Adrenal gland (tissue), 5 donors: ENCODE data around the gene NECTIN4.

Source experiments
- CTCF ChIP-seq, 6 experiments: fragments of 450-650 bp in 4 of 6; fragments of 200-600 bp in 2 of 6; sonication (generic) in 1 of 6; IDR thresholded peaks; 1 replicate in 5 of 6; 2 replicates in 1 of 6; pipeline versions ENCODE4 v1.5.1 to v1.8.0; 2016 to 2021; ENCODE audit warnings: antibody characterized with exemption in 6 of 6, mild to moderate bottlenecking in 2 of 6, moderate library complexity in 1 of 6
- POLR2A ChIP-seq, 2 donors: fragments of 450-650 bp; IDR thresholded peaks; one replicate each; pipeline ENCODE4 v1.6.1; 2017; ENCODE audit warnings: antibody characterized with exemption in 2 of 2, mild to moderate bottlenecking in 2 of 2, moderate library complexity in 1 of 2
- donor health status: DM: no; HTN: no; CAD: no.

DNA sequence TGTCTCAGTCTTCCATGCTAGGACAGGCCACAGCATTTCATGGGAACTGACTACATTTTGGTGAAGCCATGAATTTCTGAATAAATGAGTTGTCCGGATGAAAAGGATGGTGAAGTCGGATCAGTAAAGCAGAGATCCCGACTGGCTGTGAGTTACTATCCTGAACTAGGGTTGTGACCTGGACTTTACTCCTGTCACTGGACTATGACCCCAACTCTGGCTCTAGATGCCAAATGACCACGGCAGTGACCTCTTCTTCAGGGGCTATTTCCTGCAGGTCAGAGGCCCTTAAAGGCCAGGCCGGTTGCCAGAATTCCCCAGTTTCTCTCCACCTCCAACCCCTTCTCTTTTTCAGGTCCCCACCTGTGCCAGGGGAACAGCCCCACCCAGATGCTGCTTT lies 1.7 kb upstream of the NECTIN4 start:
- TF ChIP-seq CTCF (IDR thresholded peaks at IDR 0.05) = no peak
- no peak for TF ChIP-seq POLR2A (IDR thresholded peaks at IDR 0.05)
